Coronary artery (tissue), 2 donors: Measurements from ENCODE around the gene BORCS5.

ENCODE experiments used
- DNase-seq: peaks from one replicate; pipeline ENCODE4 v3.0.0-alpha.2; 2017; ENCODE audit warnings: low spot score
- H3K27ac ChIP-seq, 2 donors: fragments of 200-600 bp; sonication (generic); one replicate each; pipeline ENCODE4 v1.5.1; 2016 to 2019
- H3K4me3 ChIP-seq: fragments of 200-600 bp; sonication (generic); 2 replicates; pipeline ENCODE4 v1.5.1; 2016; ENCODE audit warnings: mild to moderate bottlenecking, moderate library complexity
- TF ChIP-seq, protein P1 (sequence below): fragments of 200-600 bp; sonication (generic); IDR thresholded peaks from one replicate; pipeline ENCODE4 v1.5.1; 2019; ENCODE audit warnings: antibody characterized with exemption

BORCS5 gene

DNA sequence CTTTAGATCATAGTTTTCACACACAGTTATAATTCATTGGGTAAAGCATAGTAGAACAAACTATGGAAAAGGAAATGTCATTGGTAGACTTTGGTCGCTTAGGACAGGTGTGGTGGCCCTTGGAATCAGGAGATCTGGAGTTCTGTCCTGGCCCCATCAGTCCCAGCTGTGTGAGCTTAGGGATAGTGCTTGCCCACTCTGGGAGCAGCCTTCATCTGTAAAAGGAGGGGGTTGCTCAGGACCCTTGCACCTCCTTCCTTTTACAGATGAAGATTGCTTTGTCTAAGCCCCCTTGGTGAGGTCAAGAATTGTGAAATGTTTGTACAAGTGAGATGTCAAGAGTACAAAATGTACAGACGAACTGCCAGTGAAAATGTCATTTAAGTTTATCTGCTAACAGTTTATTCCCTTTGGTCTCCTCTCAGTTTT is 93.2 kb downstream of the BORCS5 start:
- Histone ChIP-seq H3K4me3 (no peak overlapping the region), H3K27ac (no peak overlapping the region)
- TF ChIP-seq, protein P1, sequence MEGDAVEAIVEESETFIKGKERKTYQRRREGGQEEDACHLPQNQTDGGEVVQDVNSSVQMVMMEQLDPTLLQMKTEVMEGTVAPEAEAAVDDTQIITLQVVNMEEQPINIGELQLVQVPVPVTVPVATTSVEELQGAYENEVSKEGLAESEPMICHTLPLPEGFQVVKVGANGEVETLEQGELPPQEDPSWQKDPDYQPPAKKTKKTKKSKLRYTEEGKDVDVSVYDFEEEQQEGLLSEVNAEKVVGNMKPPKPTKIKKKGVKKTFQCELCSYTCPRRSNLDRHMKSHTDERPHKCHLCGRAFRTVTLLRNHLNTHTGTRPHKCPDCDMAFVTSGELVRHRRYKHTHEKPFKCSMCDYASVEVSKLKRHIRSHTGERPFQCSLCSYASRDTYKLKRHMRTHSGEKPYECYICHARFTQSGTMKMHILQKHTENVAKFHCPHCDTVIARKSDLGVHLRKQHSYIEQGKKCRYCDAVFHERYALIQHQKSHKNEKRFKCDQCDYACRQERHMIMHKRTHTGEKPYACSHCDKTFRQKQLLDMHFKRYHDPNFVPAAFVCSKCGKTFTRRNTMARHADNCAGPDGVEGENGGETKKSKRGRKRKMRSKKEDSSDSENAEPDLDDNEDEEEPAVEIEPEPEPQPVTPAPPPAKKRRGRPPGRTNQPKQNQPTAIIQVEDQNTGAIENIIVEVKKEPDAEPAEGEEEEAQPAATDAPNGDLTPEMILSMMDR, result no peak
- DNase-seq, result no peak

DNA sequence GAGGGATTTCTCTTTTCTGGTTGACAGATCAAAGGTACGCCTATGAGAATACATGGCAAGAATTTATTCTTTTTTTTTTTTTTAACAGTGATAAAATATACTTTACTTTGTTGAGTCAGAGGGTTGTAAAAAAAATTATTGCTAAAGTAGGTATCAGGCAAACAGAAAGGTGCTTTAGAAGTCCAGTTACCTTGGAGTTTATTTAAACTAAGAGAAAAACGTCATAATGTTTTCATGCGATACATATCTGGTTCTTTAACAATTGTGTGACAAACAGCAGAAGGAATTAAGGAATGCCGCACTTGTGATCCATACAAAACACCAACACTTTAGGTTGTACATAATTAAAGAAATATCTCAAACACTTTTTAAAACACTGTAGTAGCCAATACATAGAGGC is 94.2 kb downstream of the BORCS5 start:
- no peak for DNase-seq
- TF ChIP-seq, protein P1, result no peak
- Histone ChIP-seq H3K4me3 (no peak overlapping the region), H3K27ac (no peak overlapping the region)

GRCh38 chr12:12452326-12452902 is 95.5 kb downstream of the BORCS5 start:
- H3K27ac ChIP-seq, result no peak overlapping the region
- no peak for DNase-seq
- H3K4me3 ChIP-seq, result no peak overlapping the region
- TF ChIP-seq, protein P1, result no peak

DNA sequence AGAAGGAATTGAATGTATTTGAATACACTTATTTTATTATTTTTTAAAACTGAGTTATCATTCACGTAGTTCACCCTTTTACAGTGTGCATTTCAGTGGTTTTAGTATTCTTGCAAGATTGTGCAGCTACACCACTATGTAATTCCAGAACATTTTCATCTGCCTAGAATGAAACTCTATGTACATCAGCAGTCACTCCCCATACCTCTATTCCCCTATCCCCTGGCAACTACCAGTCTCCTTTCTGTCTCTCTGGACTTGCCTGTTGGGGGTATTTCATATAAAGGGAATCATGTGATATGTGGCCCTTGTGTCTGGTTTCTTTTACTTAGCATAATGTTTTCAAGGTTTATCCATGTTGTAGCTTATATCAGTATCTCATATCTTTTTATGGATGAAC is 96.8 kb downstream of the BORCS5 start:
- no peak for DNase-seq
- Histone ChIP-seq H3K4me3 (no peak overlapping the region), H3K27ac (no peak overlapping the region)
- TF ChIP-seq, protein P1, result no peak

DNA sequence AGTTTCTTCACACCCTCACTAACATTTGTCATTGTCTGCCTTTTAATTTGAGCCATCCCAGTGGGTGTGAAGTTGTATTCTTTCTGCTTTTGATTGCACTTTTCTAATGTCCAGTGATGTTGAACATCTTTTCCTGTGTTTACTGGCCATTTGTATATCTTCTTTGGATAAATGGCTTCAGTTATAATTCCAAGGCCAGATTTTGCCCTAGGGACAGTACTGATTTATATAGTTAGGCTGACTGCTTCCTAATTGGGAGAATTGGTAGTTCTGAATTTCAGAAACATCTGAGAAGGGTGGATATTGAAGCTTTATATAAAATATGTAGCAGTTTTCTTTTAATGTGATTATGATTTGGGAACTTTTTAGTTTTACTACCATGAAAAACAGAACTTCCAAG is 97.4 kb downstream of the BORCS5 start:
- TF ChIP-seq, protein P1, result no peak
- DNase-seq, result no peak
- Histone ChIP-seq H3K27ac (no peak overlapping the region), H3K4me3 (no peak overlapping the region)

DNA sequence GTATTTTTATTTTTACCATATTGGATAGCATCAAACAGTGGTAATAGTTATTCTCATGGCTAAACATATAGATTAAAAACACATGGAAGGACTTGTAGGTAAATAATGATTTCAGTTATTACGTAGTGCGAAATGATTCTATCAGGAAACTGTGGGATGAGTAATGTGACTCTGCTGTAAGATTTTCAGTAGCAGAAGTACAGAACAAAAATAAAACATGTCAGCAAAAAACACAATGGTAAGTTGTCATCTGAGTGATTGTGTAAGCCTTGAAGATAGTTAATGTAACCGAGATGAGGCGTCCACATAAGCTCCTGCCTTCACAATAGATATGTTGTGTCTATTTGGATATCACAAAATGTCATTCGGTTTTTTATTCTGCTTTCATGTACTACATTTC is 99.8 kb downstream of the BORCS5 start:
- Histone ChIP-seq H3K27ac (no peak overlapping the region), H3K4me3 (no peak overlapping the region)
- TF ChIP-seq, protein P1, result no peak
- DNase-seq, result no peak
